Neural crest cell (in vitro differentiated cells): Measurements from ENCODE around the gene NBEAL2. TPM values are rescaled to one million over a fixed set of nuclear protein-coding genes. Genes with fewer than 3 reads are reported as not detected.

Source experiments
- DNase-seq: peaks from one replicate; pipeline ENCODE4 v3.0.0; 2021; ENCODE audit warnings: low read depth, mixed read lengths, low spot score
- H3K27ac Mint-ChIP-seq: one replicate; pipeline ENCODE4 v1.8.0; 2021; ENCODE audit warnings: mild to moderate bottlenecking, mixed read lengths; ENCODE audit not compliant: unreplicated experiment
- H3K27me3 Mint-ChIP-seq: 2 replicates; pipeline ENCODE4 v1.8.0; 2021; ENCODE audit warnings: low read depth, mild to moderate bottlenecking, mixed read lengths
- H3K36me3 Mint-ChIP-seq: 2 replicates; pipeline ENCODE4 v1.8.0; 2021; ENCODE audit warnings: low read depth, mild to moderate bottlenecking, mixed read lengths
- H3K4me1 Mint-ChIP-seq: 2 replicates; pipeline ENCODE4 v1.8.0; 2021; ENCODE audit warnings: mixed read lengths
- H3K4me3 Mint-ChIP-seq: one replicate; pipeline ENCODE4 v1.8.0; 2021; ENCODE audit warnings: mild to moderate bottlenecking, mixed read lengths
- H3K9me3 Mint-ChIP-seq: 2 replicates; pipeline ENCODE4 v1.8.0; 2021; ENCODE audit warnings: mixed read lengths
- CTCF ChIP-seq: fragments of 200-600 bp; sonication (generic); conservative IDR thresholded peaks from 2 replicates; pipeline ENCODE4 v1.5.0; 2021; ENCODE audit warnings: antibody characterized with exemption, mild to moderate bottlenecking
- total RNA-seq: library from RNA; stranded (reverse); gene quantifications from 2 replicates; pipeline ENCODE4 v1.2.1, GENCODE V29; 2021

The NBEAL2 gene
- total RNA-seq, 1 donor from 2014 or later: 25.2 TPM

DNA sequence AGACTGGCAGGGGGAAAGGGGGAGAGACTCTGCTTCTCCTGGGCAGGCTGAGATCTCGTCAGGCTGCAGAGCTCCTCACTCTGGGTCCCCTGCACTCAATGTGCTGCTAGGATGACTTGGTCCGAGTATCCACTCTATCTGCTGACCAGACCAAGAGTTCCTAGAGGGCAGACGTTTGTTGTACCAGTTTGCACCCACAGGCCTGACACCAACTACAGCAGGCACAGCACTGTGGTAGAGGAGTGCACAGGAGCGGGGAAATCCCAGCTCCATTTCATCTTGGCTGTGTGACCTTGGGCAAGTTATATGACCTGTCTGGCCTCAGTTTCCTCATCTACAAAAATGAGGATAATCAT is 31.9 kb upstream of the NBEAL2 start:
- H3K4me1 Mint-ChIP-seq: peaks cover 34% of the 10 kb centered on the region
- H3K4me3 Mint-ChIP-seq: no peak overlapping the region
- no peaks in the 10 kb centered on the region for H3K9me3 Mint-ChIP-seq
- H3K36me3 Mint-ChIP-seq: peaks cover 8% of the 10 kb centered on the region
- no peak for TF ChIP-seq CTCF
- peak overlapping the region; percentile 30 for H3K27ac Mint-ChIP-seq
- H3K27me3 Mint-ChIP-seq: no peaks in the 10 kb centered on the region
- no peak for DNase-seq

- Mint-ChIP-seq H3K36me3 (peaks cover 8% of the 10 kb centered on the region), H3K4me1 (peaks cover 39% of the 10 kb centered on the region), H3K27me3 (no peaks in the 10 kb centered on the region), H3K9me3 (no peaks in the 10 kb centered on the region), H3K27ac (peak overlapping the region; percentile 30), H3K4me3 (no peak overlapping the region)
- no peak for DNase-seq
- TF ChIP-seq CTCF: no peak
These were observed 31.3 kb upstream of the NBEAL2 start for GRCh38 chr3:46947981-46948791.

DNA sequence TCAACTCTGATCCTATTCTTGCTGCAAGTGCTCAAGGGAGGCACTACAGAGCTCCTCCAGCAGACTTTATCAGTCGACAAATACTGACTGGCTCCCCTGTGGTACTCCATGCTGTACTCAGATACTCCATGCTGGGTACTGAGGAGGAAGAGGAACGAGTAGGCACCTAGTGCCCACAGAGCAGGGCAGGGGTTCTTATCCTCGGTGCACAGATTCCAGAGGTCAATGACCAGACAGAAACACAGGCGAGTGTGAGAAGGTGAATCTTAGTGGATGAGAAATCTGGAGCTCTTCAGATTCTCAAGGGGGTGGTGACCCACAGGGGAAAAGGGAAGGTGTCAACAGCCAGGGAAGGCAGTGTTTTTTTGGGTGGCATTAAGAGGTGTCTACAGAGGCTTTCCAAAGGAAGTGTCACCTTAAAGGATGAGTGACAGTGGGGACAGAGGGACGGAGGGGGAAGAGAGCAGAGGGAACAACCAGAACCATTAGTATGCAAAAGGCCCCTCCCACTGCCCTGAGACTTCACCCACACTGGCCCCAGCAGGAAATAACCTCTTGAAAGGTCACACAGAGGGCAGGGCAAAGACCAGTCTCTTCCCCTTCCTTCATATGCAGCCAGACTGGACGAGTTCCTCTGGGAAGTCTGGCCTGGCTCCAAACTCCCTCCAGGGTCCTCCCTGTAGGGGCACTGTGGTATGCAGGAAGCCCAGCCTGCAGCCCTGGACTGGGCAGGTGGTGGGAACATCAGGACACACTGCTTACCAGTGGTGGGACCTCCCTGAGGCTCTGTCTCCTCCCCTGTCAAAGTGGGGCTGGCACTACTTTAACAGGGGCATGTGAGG is 30.4 kb upstream of the NBEAL2 start:
- peaks cover 42% of the 10 kb centered on the region for H3K4me1 Mint-ChIP-seq
- H3K27ac Mint-ChIP-seq: peak overlapping the region; percentile 60
- H3K4me3 Mint-ChIP-seq: no peak overlapping the region
- DNase-seq: no peak
- no peaks in the 10 kb centered on the region for H3K27me3 Mint-ChIP-seq
- no peak for TF ChIP-seq CTCF
- no peaks in the 10 kb centered on the region for H3K9me3 Mint-ChIP-seq
- peaks cover 8% of the 10 kb centered on the region for H3K36me3 Mint-ChIP-seq

- Mint-ChIP-seq H3K9me3 (no peaks in the 10 kb centered on the region), H3K27ac (no peak overlapping the region), H3K36me3 (peaks cover 8% of the 10 kb centered on the region), H3K27me3 (no peaks in the 10 kb centered on the region), H3K4me1 (peaks cover 41% of the 10 kb centered on the region), H3K4me3 (no peak overlapping the region)
- DNase-seq: no peak
- TF ChIP-seq CTCF: no peak
These were observed 29.3 kb upstream of the NBEAL2 start for GRCh38 chr3:46950177-46950576.

DNA sequence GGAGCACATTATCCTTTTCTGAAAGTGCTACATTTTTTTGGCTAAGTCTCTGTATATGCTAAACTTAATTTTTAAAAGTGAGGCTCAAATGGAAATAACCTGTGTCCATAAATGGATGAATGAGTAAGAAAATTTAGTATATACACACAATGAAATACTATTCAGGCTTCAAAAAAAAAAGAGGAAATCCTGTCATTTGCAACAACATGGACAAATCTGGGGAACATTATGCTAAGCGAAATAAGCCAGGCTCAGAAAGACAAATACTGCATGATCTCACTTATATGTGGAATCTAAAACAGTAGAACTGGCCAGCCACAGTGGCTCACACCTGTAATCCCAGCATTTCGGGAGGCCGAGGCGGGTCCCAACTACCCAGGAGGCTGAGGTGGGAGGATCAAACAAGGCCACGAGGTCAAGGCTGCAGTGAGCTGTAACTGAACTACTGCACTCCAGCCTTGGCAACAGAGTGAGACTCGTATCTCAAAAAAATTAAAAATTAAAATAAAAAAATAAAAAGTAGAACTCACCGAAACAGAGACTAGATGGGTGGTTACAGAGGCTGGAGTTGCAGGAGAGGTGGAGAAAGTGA is 28.7 kb upstream of the NBEAL2 start:
- Mint-ChIP-seq H3K9me3 (no peaks in the 10 kb centered on the region), H3K27ac (no peak overlapping the region), H3K36me3 (peaks cover 7% of the 10 kb centered on the region), H3K27me3 (no peaks in the 10 kb centered on the region), H3K4me1 (peaks cover 43% of the 10 kb centered on the region), H3K4me3 (no peak overlapping the region)
- no peak for DNase-seq
- TF ChIP-seq CTCF: no peak
